Camera-type eye (tissue), 1 donor: ENCODE data around the gene AQP3. TPM values are rescaled to one million over a fixed set of nuclear protein-coding genes. Genes with fewer than 3 reads are reported as not detected.

ENCODE experiments used
- total RNA-seq: library from RNA; depleted of rRNA; stranded (reverse); fragments of >200 nt; gene quantifications from one replicate; pipeline ENCODE4 v1.2.3, GENCODE V29; 2014

Gene AQP3
- total RNA-seq, result 43.3 TPM

GRCh38 chr9:33446946-33447798 is at the start of gene AQP3:
AQP3 (minus strand) TSS chr9:33447593; CDS start chr9:33447530, 63 bp downstream.

GRCh38 chr9:33473643-33474352 is 26.4 kb upstream of the AQP3 start, which contains the start of gene NOL6:
NOL6 (minus strand) TSS chr9:33473924; CDS start chr9:33473842, 82 bp downstream.

GRCh38 chr9:33402371-33402770 is 45.0 kb downstream of the AQP3 start, which contains the start of gene AQP7:
AQP7 (minus strand) TSS chr9:33402568; CDS start chr9:33401262, 1,306 bp downstream.

Other genes with a start within 250 kb of the AQP3 start
- gene SPINK4, start 207.4 kb downstream of the AQP3 start, total RNA-seq, result not detected
- gene BAG1, start 182.9 kb downstream of the AQP3 start, total RNA-seq, result 104 TPM
- 75.2 TPM for gene CHMP5, start 182.5 kb downstream of the AQP3 start, total RNA-seq
- gene NFX1, start 157.1 kb downstream of the AQP3 start, total RNA-seq, result 41.0 TPM
- gene AQP7, start 45.0 kb downstream of the AQP3 start, total RNA-seq, result not detected
- 22.9 TPM for gene NOL6, start 26.3 kb upstream of the AQP3 start, total RNA-seq
- 3.3 TPM for gene ANKRD18B, start 76.7 kb upstream of the AQP3 start, total RNA-seq